ENCODE measurements around the gene SYK. TPM values are rescaled to one million over a fixed set of nuclear protein-coding genes. Genes with fewer than 3 reads are reported as not detected.
"Not testable (repeated sequence)": the region's sequence is repeated elsewhere in the genome, so short reads cannot be mapped to it uniquely, and the experiment has no call there.

SYK gene
- total RNA-seq, 6 experiments from 2014 or later: 3.0 to 10.9 (median 3.7) TPM

DNA sequence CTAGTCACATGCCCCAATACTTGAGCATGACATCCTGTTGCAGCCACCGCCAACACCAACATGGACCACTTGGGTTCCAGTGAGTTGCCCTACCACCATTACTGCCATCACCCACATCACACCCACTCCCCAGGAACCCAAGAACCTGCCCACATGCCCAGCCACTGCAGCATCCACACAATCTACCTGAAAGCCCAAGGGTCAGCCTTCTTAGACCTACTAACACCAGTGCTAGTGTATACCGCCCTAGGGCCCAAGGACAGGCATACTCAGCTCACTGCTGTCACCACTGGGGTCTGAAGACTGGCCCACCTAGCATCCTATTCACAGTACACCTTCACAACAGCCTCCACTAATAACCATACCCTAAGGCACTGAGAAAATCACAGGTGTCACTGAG lies 82.0 kb downstream of the SYK start:
- Histone ChIP-seq H3K4me3 (no peak overlapping the region), H3K36me3 (no peaks in the 10 kb centered on the region), H3K27ac (no peak overlapping the region), H3K27me3 (no peaks in the 10 kb centered on the region), H3K4me1 (no peaks in the 10 kb centered on the region), H3K9me3 (no peaks in the 10 kb centered on the region)
- no CpG with 5 or more reads among the region's 2 CpGs for WGBS (ENCODE audit: insufficient coverage, low coverage, low lambda C conversion rate, missing lambda C conversion rate)
- ATAC-seq (no peak), DNase-seq (no peak)
- intact Hi-C loops (cut with DNase I): no loop called here
- TF ChIP-seq POLR2A (IDR thresholded peaks at IDR 0.05) (no peak), CTCF (IDR thresholded peaks at IDR 0.05) (no peak)

- no peaks in the 10 kb centered on the region for H3K36me3 ChIP-seq
- 78% methylated on average over 8 of the region's 8 CpGs for WGBS (ENCODE audit: insufficient coverage, low coverage, low lambda C conversion rate, missing lambda C conversion rate)
- ATAC-seq (no peak), DNase-seq (no peak)
- TF ChIP-seq POLR2A (IDR thresholded peaks at IDR 0.05) (no peak), CTCF (IDR thresholded peaks at IDR 0.05) (no peak)
- intact Hi-C loops (cut with DNase I): no loop called here
- H3K4me3 ChIP-seq: no peak overlapping the region
- no peaks in the 10 kb centered on the region for H3K9me3 ChIP-seq
- no peaks in the 10 kb centered on the region for H3K4me1 ChIP-seq
- H3K27me3 ChIP-seq: no peaks in the 10 kb centered on the region
- no peak overlapping the region for H3K27ac ChIP-seq
Measured at GRCh38 chr9:90884178-90884577, 82.6 kb downstream of the SYK start.

GRCh38 chr9:90886868-90887267 lies 85.2 kb downstream of the SYK start:
- H3K27ac ChIP-seq; H3K36me3 ChIP-seq; H3K4me1 ChIP-seq; intact Hi-C loops (cut with DNase I); H3K9me3 ChIP-seq; ATAC-seq; DNase-seq; H3K4me3 ChIP-seq; H3K27me3 ChIP-seq: not testable (repeated sequence)

GRCh38 chr9:90888941-90889340 lies 87.3 kb downstream of the SYK start:
- H3K27ac ChIP-seq: no peak overlapping the region
- no peaks in the 10 kb centered on the region for H3K9me3 ChIP-seq
- intact Hi-C loops (cut with DNase I): no loop called here
- no peaks in the 10 kb centered on the region for H3K4me1 ChIP-seq
- WGBS (ENCODE audit: insufficient coverage, low coverage, low lambda C conversion rate, missing lambda C conversion rate): 56% methylated on average over 5 of the region's 8 CpGs
- H3K4me3 ChIP-seq: no peak overlapping the region
- no peak for DNase-seq
- no peak for ATAC-seq
- no peaks in the 10 kb centered on the region for H3K27me3 ChIP-seq
- TF ChIP-seq POLR2A (IDR thresholded peaks at IDR 0.05): no peak
- no peak for TF ChIP-seq CTCF (IDR thresholded peaks at IDR 0.05)
- H3K36me3 ChIP-seq: no peaks in the 10 kb centered on the region

- no peak for DNase-seq
- no peaks in the 10 kb centered on the region for H3K27me3 ChIP-seq
- H3K9me3 ChIP-seq: no peaks in the 10 kb centered on the region
- intact Hi-C loops (cut with DNase I): no loop called here
- no peak for ATAC-seq
- no peak overlapping the region for H3K4me3 ChIP-seq
- no peaks in the 10 kb centered on the region for H3K4me1 ChIP-seq
- whole genome bisulfite sequencing (ENCODE audit: insufficient coverage, low coverage, low lambda C conversion rate, missing lambda C conversion rate): 56% methylated on average over 7 of the region's 10 CpGs
- H3K36me3 ChIP-seq: no peaks in the 10 kb centered on the region
- no peak for TF ChIP-seq CTCF (IDR thresholded peaks at IDR 0.05)
- no peak for TF ChIP-seq POLR2A (IDR thresholded peaks at IDR 0.05)
- H3K27ac ChIP-seq: no peak overlapping the region
Measured at GRCh38 chr9:90890146-90890810, 88.7 kb downstream of the SYK start.
